WTC11 (cell line): Measurements from ENCODE around the gene PREX1. TPM values are rescaled to one million over a fixed set of nuclear protein-coding genes. Genes with fewer than 3 reads are reported as not detected.

Experiments used
- ATAC-seq: fragments of 200-7000 bp; cut with Tn5 transposase; 2 replicates; pipeline ENCODE4 v1.10.0; 2021; ENCODE audit warnings: mild to moderate bottlenecking, moderate library complexity
- CTCF ChIA-PET: fragments of 300-600 bp; sonication (Branson Sonifier 250); formaldehyde crosslinking; loops from one replicate; lab custom pipeline; 2021; ENCODE audit warnings: antibody characterized with exemption; lab: Charles Lee
- POLR2A ChIA-PET: fragments of 350-600 bp; sonication (Branson Sonifier 250); formaldehyde crosslinking; loops from one replicate; lab custom pipeline; 2021; ENCODE audit warnings: antibody characterized with exemption; lab: Charles Lee
- DNase-seq: peaks from one replicate; pipeline ENCODE4 v3.0.0; 2021; ENCODE audit warnings: low spot score
- H3K27ac Mint-ChIP-seq: 2 replicates; pipeline ENCODE4 v1.8.0; 2021; ENCODE audit warnings: mixed read lengths
- H3K27me3 Mint-ChIP-seq: 2 replicates; pipeline ENCODE4 v1.8.0; 2021; ENCODE audit warnings: low read depth, mild to moderate bottlenecking, moderate library complexity, mixed read lengths
- H3K36me3 Mint-ChIP-seq: 2 replicates; pipeline ENCODE4 v1.8.0; 2021; ENCODE audit warnings: mixed read lengths
- H3K4me1 Mint-ChIP-seq: 2 replicates; pipeline ENCODE4 v1.8.0; 2022; ENCODE audit warnings: mixed read lengths
- H3K4me3 Mint-ChIP-seq: 2 replicates; pipeline ENCODE4 v1.8.0; 2021; ENCODE audit warnings: mild to moderate bottlenecking, moderate library complexity, mixed read lengths
- H3K9me3 Mint-ChIP-seq: 2 replicates; pipeline ENCODE4 v1.8.0; 2021; ENCODE audit warnings: mixed read lengths
- ATF1 ChIP-seq: sonication (generic); formaldehyde crosslinking; IDR thresholded peaks from 2 replicates; pipeline ENCODE4 v1.8.1; 2023; ENCODE audit warnings: mild to moderate bottlenecking, moderate library complexity, missing genetic modification reagents
- ATF3 ChIP-seq: sonication (generic); formaldehyde crosslinking; conservative IDR thresholded peaks from 2 replicates; pipeline ENCODE4 v1.8.1; 2022; ENCODE audit warnings: mild to moderate bottlenecking, missing genetic modification reagents
- FOXK1 ChIP-seq: sonication (generic); formaldehyde crosslinking; IDR thresholded peaks from 2 replicates; pipeline ENCODE4 v1.8.0; 2022; ENCODE audit warnings: mild to moderate bottlenecking, moderate library complexity, missing genetic modification reagents
- GRHL2 ChIP-seq: fragments of 250-450 bp; sonication (Bioruptor Pico); IDR thresholded peaks from 2 replicates; pipeline ENCODE4 v1.8.0; 2022; ENCODE audit warnings: mild to moderate bottlenecking, moderate library complexity; ENCODE audit not compliant: insufficient replicate concordance, severe bottlenecking
- JAZF1 ChIP-seq: fragments of 250-450 bp; sonication (Bioruptor Pico); IDR thresholded peaks from 2 replicates; pipeline ENCODE4 v1.9.0; 2021; ENCODE audit warnings: moderate library complexity, mild to moderate bottlenecking, inconsistent platforms
- MLX ChIP-seq: sonication (generic); formaldehyde crosslinking; IDR thresholded peaks from 2 replicates; pipeline ENCODE4 v1.8.1; 2023; ENCODE audit warnings: mild to moderate bottlenecking, missing genetic modification reagents, moderate library complexity
- NR1H2 ChIP-seq: sonication (generic); formaldehyde crosslinking; IDR thresholded peaks from 2 replicates; pipeline ENCODE4 v1.9.0; 2021; ENCODE audit warnings: mild to moderate bottlenecking, moderate library complexity, missing genetic modification reagents
- NR3C1 ChIP-seq: sonication (generic); formaldehyde crosslinking; conservative IDR thresholded peaks from 2 replicates; pipeline ENCODE4 v1.8.1; 2023; ENCODE audit warnings: low read depth, mild to moderate bottlenecking, missing genetic modification reagents
- PRDM15 ChIP-seq: sonication (generic); formaldehyde crosslinking; IDR thresholded peaks from 2 replicates; pipeline ENCODE4 v1.8.0; 2022; ENCODE audit warnings: missing genetic modification reagents
- PRRX2 ChIP-seq: fragments of 250-450 bp; sonication (Bioruptor Pico); IDR thresholded peaks from 2 replicates; pipeline ENCODE4 v1.8.0; 2021; ENCODE audit warnings: mild to moderate bottlenecking
- SOX15 ChIP-seq: fragments of 250-450 bp; sonication (Bioruptor Pico); IDR thresholded peaks from 2 replicates; pipeline ENCODE4 v1.9.0; 2021; ENCODE audit warnings: mild to moderate bottlenecking
- ZSCAN18 ChIP-seq: fragments of 250-450 bp; sonication (Bioruptor Pico); IDR thresholded peaks from 2 replicates; pipeline ENCODE4 v2.1.2; 2022; ENCODE audit warnings: mild to moderate bottlenecking, moderate library complexity
- total RNA-seq: library from RNA; stranded (reverse); gene quantifications from 3 replicates; pipeline ENCODE4 v1.2.3, GENCODE V29; 2021
- TF ChIP-seq, protein P1 (sequence below): sonication (generic); formaldehyde crosslinking; IDR thresholded peaks from 2 replicates; pipeline ENCODE4 v1.8.1; 2023; ENCODE audit warnings: mild to moderate bottlenecking, missing genetic modification reagents, moderate library complexity
- TF ChIP-seq, protein P2 (sequence below): sonication (generic); formaldehyde crosslinking; IDR thresholded peaks from 2 replicates; pipeline ENCODE4 v1.8.0; 2022; ENCODE audit warnings: mild to moderate bottlenecking, missing genetic modification reagents
- TF ChIP-seq, protein P3 (sequence below): sonication (generic); formaldehyde crosslinking; IDR thresholded peaks from 2 replicates; pipeline ENCODE4 v1.8.0; 2022; ENCODE audit warnings: mild to moderate bottlenecking, missing genetic modification reagents
- TF ChIP-seq, protein P4 (sequence below): sonication (generic); formaldehyde crosslinking; IDR thresholded peaks from 2 replicates; pipeline ENCODE4 v1.8.1; 2022; ENCODE audit warnings: missing genetic modification reagents, borderline replicate concordance

The PREX1 gene
- total RNA-seq, 1 experiment from 2014 or later, result 17.3 TPM

- Mint-ChIP-seq H3K4me1 (peaks cover 12% of the 10 kb centered on the region), H3K27ac (no peak overlapping the region), H3K36me3 (0 out of 2 replicates have a peak, but pooled peaks cover under 1% of the 10 kb centered on the region), H3K27me3 (no peaks in the 10 kb centered on the region), H3K4me3 (no peak overlapping the region), H3K9me3 (peaks cover under 1% of the 10 kb centered on the region)
- POLR2A ChIA-PET, result no interaction called here
- CTCF ChIA-PET, result no interaction called here
- ATAC-seq (no peak), DNase-seq (no peak)
- TF ChIP-seq ATF1 (no peak), NR1H2 (CRISPR knock-in tag) (no peak)
Observed at GRCh38 chr20:48720256-48720985, 107.4 kb downstream of the PREX1 start.

- DNase-seq (no peak), ATAC-seq (no peak)
- CTCF ChIA-PET, result no interaction called here
- Mint-ChIP-seq H3K27me3 (no peaks in the 10 kb centered on the region), H3K4me3 (no peak overlapping the region), H3K27ac (no peak overlapping the region), H3K36me3 (no peaks in the 10 kb centered on the region), H3K9me3 (no peaks in the 10 kb centered on the region), H3K4me1 (peaks cover 12% of the 10 kb centered on the region)
- TF ChIP-seq ZSCAN18, result no peak
- no peak for TF ChIP-seq NR3C1 (CRISPR knock-in tag)
- no peak for TF ChIP-seq SOX15 (CRISPR knock-in tag)
- TF ChIP-seq ATF3 (CRISPR knock-in tag), result no peak
- TF ChIP-seq FOXK1 (CRISPR knock-in tag), result no peak
- no peak for TF ChIP-seq MLX (CRISPR knock-in tag)
- TF ChIP-seq, protein P1, sequence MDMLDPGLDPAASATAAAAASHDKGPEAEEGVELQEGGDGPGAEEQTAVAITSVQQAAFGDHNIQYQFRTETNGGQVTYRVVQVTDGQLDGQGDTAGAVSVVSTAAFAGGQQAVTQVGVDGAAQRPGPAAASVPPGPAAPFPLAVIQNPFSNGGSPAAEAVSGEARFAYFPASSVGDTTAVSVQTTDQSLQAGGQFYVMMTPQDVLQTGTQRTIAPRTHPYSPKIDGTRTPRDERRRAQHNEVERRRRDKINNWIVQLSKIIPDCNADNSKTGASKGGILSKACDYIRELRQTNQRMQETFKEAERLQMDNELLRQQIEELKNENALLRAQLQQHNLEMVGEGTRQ (CRISPR knock-in tag), result no peak
- TF ChIP-seq GRHL2 (CRISPR knock-in tag), result no peak
- TF ChIP-seq PRRX2 (CRISPR knock-in tag), result no peak
- TF ChIP-seq, protein P2, sequence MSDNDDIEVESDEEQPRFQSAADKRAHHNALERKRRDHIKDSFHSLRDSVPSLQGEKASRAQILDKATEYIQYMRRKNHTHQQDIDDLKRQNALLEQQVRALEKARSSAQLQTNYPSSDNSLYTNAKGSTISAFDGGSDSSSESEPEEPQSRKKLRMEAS (CRISPR knock-in tag), result no peak
- TF ChIP-seq, protein P3, sequence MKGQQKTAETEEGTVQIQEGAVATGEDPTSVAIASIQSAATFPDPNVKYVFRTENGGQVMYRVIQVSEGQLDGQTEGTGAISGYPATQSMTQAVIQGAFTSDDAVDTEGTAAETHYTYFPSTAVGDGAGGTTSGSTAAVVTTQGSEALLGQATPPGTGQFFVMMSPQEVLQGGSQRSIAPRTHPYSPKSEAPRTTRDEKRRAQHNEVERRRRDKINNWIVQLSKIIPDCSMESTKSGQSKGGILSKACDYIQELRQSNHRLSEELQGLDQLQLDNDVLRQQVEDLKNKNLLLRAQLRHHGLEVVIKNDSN, result no peak
- TF ChIP-seq PRDM15 (CRISPR knock-in tag), result no peak
- no peak for TF ChIP-seq JAZF1 (CRISPR knock-in tag)
- TF ChIP-seq, protein P4, sequence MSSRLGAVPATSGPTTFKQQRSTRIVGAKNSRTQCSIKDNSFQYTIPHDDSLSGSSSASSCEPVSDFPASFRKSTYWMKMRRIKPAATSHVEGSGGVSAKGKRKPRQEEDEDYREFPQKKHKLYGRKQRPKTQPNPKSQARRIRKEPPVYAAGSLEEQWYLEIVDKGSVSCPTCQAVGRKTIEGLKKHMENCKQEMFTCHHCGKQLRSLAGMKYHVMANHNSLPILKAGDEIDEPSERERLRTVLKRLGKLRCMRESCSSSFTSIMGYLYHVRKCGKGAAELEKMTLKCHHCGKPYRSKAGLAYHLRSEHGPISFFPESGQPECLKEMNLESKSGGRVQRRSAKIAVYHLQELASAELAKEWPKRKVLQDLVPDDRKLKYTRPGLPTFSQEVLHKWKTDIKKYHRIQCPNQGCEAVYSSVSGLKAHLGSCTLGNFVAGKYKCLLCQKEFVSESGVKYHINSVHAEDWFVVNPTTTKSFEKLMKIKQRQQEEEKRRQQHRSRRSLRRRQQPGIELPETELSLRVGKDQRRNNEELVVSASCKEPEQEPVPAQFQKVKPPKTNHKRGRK (CRISPR knock-in tag), result no peak
- POLR2A ChIA-PET, result no interaction called here
Observed at GRCh38 chr20:48719598-48720255, 108.1 kb downstream of the PREX1 start.
